HUES64 (cell line): ENCODE measurements around the gene NFASC.

Source experiments
- H3K27ac ChIP-seq: 2 replicates; pipeline ENCODE4 v1.7.0; 2013; ENCODE audit warnings: low read depth, low read length, inconsistent platforms
- H3K27me3 ChIP-seq: 2 replicates; pipeline ENCODE4 v1.6.1; 2013; ENCODE audit warnings: mild to moderate bottlenecking, low read length; ENCODE audit not compliant: insufficient read depth
- H3K36me3 ChIP-seq: 2 replicates; pipeline ENCODE4 v1.6.1; 2013; ENCODE audit warnings: mild to moderate bottlenecking, low read length; ENCODE audit not compliant: insufficient read depth
- H3K4me1 ChIP-seq: 2 replicates; pipeline ENCODE4 v1.6.1; 2013; ENCODE audit warnings: mild to moderate bottlenecking, low read length, moderate library complexity; ENCODE audit not compliant: insufficient read depth
- H3K4me3 ChIP-seq: 2 replicates; pipeline ENCODE4 v1.5.1; 2013; ENCODE audit warnings: mild to moderate bottlenecking, low read length, moderate library complexity
- H3K9ac ChIP-seq: 2 replicates; pipeline ENCODE4 v1.6.1; 2013; ENCODE audit warnings: mild to moderate bottlenecking, low read depth, low read length
- H3K9me3 ChIP-seq: 2 replicates; pipeline ENCODE4 v1.6.1; 2013; ENCODE audit warnings: low read depth, low read length; ENCODE audit not compliant: insufficient read depth
- WGBS: fragments of 150-250, 120-280 bp; methylation state at CpG from one replicate; pipeline ENCODE4 v1.1.7; 2013; ENCODE audit warnings: missing lambda C conversion rate; 5-methylcytosine and 5-hydroxymethylcytosine counted together

NFASC gene

GRCh38 chr1:204997591-204998355, 127.1 kb downstream of the NFASC start:
- H3K9me3 ChIP-seq = no peaks in the 10 kb centered on the region
- peaks cover 5% of the 10 kb centered on the region for H3K4me1 ChIP-seq
- H3K4me3 ChIP-seq = no peak overlapping the region
- H3K36me3 ChIP-seq = no peaks in the 10 kb centered on the region
- no peak overlapping the region for H3K9ac ChIP-seq
- H3K27ac ChIP-seq = no peak overlapping the region
- WGBS = 89% methylated on average over 16 of the region's 16 CpGs
- H3K27me3 ChIP-seq = peaks cover 13% of the 10 kb centered on the region; the same call in 1 of the 2 replicates

GRCh38 chr1:205001162-205001561, 130.5 kb downstream of the NFASC start:
- 96% methylated on average over 14 of the region's 14 CpGs for WGBS
- no peak overlapping the region for H3K4me3 ChIP-seq
- H3K36me3 ChIP-seq = no peaks in the 10 kb centered on the region
- H3K9ac ChIP-seq = no peak overlapping the region
- peaks cover 41% of the 10 kb centered on the region; the same call in 1 of the 2 replicates for H3K27me3 ChIP-seq
- no peaks in the 10 kb centered on the region for H3K9me3 ChIP-seq
- H3K4me1 ChIP-seq = peaks cover 18% of the 10 kb centered on the region
- H3K27ac ChIP-seq = no peak overlapping the region

DNA sequence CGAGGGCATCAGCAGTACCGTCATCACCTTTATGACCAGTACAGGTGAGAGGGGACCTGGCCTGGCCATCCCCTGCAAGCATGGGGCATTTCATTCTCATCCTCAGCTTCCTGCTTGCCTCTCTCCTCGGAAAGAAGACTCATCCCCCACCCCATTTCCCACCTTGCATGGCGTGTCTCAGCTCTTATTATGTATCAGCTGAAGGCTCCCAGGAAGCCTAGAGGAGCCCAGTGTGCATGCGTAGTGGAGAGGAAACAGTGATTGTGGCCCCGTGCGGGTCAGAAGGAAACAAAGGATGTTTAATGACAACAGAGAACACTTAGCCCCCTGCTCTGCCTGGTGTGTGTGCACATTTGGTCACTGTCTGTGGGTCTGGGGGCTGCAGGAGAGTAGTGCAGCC, 132.0 kb downstream of the NFASC start:
- H3K4me3 ChIP-seq = no peak overlapping the region
- 37% methylated on average over 7 of the region's 7 CpGs for WGBS
- peaks cover 18% of the 10 kb centered on the region for H3K4me1 ChIP-seq
- H3K27ac ChIP-seq = no peak overlapping the region
- H3K9ac ChIP-seq = no peak overlapping the region
- peaks cover 42% of the 10 kb centered on the region; the same call in 1 of the 2 replicates for H3K27me3 ChIP-seq
- H3K9me3 ChIP-seq = no peaks in the 10 kb centered on the region
- no peaks in the 10 kb centered on the region for H3K36me3 ChIP-seq

- H3K9ac ChIP-seq = no peak overlapping the region
- H3K4me3 ChIP-seq = no peak overlapping the region
- H3K9me3 ChIP-seq = no peaks in the 10 kb centered on the region
- WGBS = 28% methylated on average over 10 of the region's 10 CpGs
- H3K27me3 ChIP-seq = peaks cover 42% of the 10 kb centered on the region; the same call in 1 of the 2 replicates
- H3K4me1 ChIP-seq = peaks cover 18% of the 10 kb centered on the region
- no peaks in the 10 kb centered on the region for H3K36me3 ChIP-seq
- no peak overlapping the region for H3K27ac ChIP-seq
Measured at GRCh38 chr1:205003358-205004131, 132.9 kb downstream of the NFASC start.

DNA sequence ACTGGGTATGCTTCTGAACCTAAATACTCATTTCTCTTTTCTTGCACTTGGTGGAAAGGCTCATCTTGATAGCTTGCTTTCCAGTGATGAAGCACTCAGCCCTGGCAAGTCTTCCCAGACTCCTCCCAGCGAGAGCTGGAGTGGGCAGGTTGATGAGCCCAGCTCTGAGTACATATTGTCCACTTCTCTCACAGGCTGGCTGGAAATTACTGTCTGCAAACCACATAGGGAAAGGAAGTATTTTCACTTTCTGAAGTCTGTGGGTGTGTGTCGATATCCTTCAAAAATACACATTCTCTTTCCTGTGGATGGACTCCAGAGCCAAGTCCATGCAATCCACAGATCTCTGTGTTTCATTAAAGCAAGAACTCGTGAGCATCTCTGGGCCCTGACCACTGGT, 133.7 kb downstream of the NFASC start:
- no peak overlapping the region for H3K4me3 ChIP-seq
- peaks cover 18% of the 10 kb centered on the region for H3K4me1 ChIP-seq
- H3K9me3 ChIP-seq = no peaks in the 10 kb centered on the region
- H3K9ac ChIP-seq = no peak overlapping the region
- no peaks in the 10 kb centered on the region for H3K36me3 ChIP-seq
- no peak overlapping the region for H3K27ac ChIP-seq
- 93% methylated on average over 3 of the region's 3 CpGs for WGBS
- H3K27me3 ChIP-seq = peaks cover 42% of the 10 kb centered on the region; the same call in 1 of the 2 replicates

DNA sequence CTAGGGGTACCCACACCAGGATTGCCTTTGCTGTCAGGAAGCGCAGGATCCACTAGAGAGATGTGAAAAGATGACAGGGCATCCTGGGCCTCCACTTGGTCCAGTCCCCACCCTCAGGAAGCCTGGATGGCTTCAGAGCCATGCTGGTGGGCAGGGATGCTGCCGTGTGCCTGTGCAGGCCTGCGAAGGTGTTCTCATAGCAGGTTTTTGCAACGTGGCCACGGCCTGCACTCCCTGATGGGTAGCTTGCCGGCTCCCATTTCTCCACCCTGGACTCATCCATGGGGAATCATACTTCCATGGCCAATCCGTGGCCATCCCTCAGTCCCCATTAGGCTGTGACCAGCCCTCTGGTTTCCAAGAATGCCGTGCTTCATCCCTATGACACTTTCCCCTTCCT, 138.2 kb downstream of the NFASC start:
- WGBS = 89% methylated on average over 8 of the region's 8 CpGs
- Histone ChIP-seq H3K36me3 (no peaks in the 10 kb centered on the region), H3K9ac (no peak overlapping the region), H3K4me3 (no peak overlapping the region), H3K27ac (no peak overlapping the region), H3K4me1 (peaks cover 8% of the 10 kb centered on the region), H3K27me3 (peaks cover 19% of the 10 kb centered on the region; the same call in 1 of the 2 replicates), H3K9me3 (no peaks in the 10 kb centered on the region)

GRCh38 chr1:205009670-205010069, 139.0 kb downstream of the NFASC start:
- Histone ChIP-seq H3K9me3 (no peaks in the 10 kb centered on the region), H3K36me3 (no peaks in the 10 kb centered on the region), H3K9ac (no peak overlapping the region), H3K4me3 (no peak overlapping the region), H3K4me1 (peaks cover 12% of the 10 kb centered on the region; the same call in 1 of the 2 replicates), H3K27ac (no peak overlapping the region), H3K27me3 (peaks cover 11% of the 10 kb centered on the region; the same call in 1 of the 2 replicates)
- 94% methylated on average over 12 of the region's 12 CpGs for WGBS

DNA sequence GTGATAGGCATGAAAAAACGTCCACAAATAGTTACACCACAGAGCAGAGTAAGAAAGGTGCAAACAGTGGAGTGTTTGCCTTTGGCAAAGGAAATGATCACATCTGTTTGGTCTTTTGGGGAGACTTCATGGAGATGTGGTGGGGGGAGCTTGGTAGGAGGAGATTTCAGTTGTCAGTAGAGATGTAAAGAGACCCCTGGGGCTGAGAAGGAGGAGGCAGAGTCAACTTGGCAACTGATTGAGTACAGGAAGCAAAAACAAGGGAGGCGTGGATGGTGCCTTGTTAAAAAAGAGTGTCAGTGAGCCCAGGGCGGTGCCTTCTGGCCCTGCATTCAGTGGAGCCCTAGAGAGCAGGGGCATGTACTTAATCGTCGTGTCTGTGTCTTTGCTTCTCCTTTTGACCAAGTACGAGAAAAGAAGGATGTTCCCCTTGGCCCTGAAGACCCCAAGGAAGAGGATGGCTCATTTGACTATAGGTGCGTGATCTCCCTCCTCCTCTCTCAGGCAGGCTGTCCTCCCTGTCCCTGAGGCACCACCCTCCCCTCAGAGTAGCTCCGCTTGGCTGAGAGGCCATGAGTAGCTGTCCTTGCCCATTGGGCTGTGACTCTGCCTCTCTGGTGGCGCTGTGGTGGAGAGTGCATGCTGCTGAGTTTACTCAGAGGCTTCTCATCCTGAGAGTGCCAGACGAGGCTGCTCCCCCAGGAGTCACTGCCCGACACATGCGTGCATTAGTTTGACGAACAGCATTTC, 141.9 kb downstream of the NFASC start:
- no peaks in the 10 kb centered on the region for H3K9me3 ChIP-seq
- WGBS = 51% methylated on average over 13 of the region's 13 CpGs
- no peak overlapping the region for H3K27ac ChIP-seq
- no peak overlapping the region for H3K4me3 ChIP-seq
- H3K9ac ChIP-seq = no peak overlapping the region
- no peaks in the 10 kb centered on the region for H3K27me3 ChIP-seq
- H3K4me1 ChIP-seq = peaks cover 13% of the 10 kb centered on the region; the same call in 1 of the 2 replicates
- no peaks in the 10 kb centered on the region for H3K36me3 ChIP-seq

GRCh38 chr1:205013683-205014367, 143.2 kb downstream of the NFASC start:
- Histone ChIP-seq H3K9me3 (no peaks in the 10 kb centered on the region), H3K4me1 (peaks cover 13% of the 10 kb centered on the region; the same call in 1 of the 2 replicates), H3K27me3 (no peaks in the 10 kb centered on the region), H3K36me3 (no peaks in the 10 kb centered on the region), H3K9ac (no peak overlapping the region), H3K27ac (no peak overlapping the region), H3K4me3 (no peak overlapping the region)
- WGBS = 59% methylated on average over 6 of the region's 6 CpGs

DNA sequence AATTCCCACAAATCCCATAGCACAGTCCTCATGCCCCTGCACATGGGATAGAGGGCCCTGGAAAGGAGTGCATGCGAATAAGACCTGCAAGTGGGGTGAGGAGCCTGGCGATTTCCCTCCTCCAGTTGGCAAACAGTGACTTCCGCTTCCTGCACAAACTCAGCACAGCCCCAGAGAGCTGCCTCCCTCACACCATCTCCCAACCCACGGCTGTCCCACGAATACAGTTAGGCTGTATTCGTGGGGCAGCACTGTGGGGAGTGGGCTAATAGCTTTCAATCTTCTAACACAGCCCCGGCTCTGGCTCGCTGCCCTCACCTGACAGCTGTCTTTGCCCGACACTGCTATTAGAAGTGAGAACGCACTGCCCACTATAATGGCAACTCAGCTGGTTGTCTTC, 144.1 kb downstream of the NFASC start:
- WGBS = 79% methylated on average over 10 of the region's 10 CpGs
- no peak overlapping the region for H3K4me3 ChIP-seq
- no peak overlapping the region for H3K27ac ChIP-seq
- H3K27me3 ChIP-seq = no peaks in the 10 kb centered on the region
- H3K4me1 ChIP-seq = peaks cover 13% of the 10 kb centered on the region; the same call in 1 of the 2 replicates
- no peaks in the 10 kb centered on the region for H3K9me3 ChIP-seq
- H3K9ac ChIP-seq = no peak overlapping the region
- H3K36me3 ChIP-seq = no peaks in the 10 kb centered on the region
